Fibroblast of the conjunctiva (primary cell): ENCODE results near the gene ALG14.
"Not testable (repeated sequence)": the region's sequence is repeated elsewhere in the genome, so short reads cannot be mapped to it uniquely, and the experiment has no call there.

Source experiments
- DNase-seq: peaks from one replicate; pipeline ENCODE4 v3.0.0-alpha.2; 2010; ENCODE audit warnings: low read depth

ALG14 gene

DNA sequence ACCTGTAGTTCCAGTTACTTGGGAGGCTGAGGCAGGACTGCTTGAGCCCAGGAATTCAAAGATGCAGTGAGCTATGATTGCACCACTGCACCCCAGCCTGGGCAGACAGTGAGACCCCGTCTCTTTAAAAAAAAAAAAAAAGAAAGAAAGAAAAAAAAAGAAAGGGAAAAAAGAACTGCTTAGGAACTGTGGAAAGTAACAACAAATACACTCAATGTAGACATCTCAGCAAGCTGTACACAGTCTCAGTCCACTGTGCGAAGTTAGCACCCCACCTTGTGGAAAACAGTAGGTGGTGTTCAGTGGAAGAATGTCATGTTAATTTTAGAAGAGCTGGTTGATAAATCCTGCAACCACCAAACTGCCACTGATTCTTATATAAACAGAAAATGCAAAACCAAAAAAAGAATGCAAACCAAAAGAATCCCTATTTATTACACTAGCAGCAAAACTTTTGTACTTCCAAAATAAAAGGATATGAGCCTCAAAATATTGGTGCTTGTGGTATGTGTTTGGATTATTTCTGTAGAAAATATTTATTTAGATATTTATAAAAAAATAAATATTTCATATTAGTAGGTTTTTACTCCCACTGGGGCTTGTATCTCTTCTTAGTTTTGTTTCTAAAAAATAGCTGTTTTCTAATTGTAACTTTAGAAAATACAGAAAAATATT, 31.1 kb downstream of the ALG14 start:
- DNase-seq: peak; percentile 89

DNA sequence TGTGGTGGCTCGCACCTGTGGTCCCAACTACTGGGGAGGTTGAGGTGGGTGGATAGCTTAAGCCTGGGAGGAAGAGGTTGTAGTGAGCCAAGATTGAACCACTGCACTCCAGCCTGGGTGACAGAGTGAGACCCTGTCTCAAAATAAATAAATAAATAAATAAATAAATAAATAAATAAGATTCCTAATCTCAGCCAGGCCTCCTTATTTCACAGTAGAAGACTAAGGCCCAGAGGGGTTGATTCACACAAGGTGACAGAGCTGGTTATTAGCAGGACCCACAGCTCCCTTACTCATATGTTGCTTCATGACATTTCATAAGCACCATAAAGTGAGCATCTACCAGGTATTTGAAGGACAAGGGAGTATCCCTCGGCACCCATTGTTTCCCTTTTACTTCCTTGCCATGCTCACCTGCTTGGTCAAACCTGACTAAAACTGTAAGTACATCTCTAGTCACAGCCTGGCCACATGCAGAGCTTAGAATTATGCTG, 32.7 kb downstream of the ALG14 start:
- no peak for DNase-seq

GRCh38 chr1:95039360-95040031, 33.3 kb downstream of the ALG14 start:
- no peak for DNase-seq

DNA sequence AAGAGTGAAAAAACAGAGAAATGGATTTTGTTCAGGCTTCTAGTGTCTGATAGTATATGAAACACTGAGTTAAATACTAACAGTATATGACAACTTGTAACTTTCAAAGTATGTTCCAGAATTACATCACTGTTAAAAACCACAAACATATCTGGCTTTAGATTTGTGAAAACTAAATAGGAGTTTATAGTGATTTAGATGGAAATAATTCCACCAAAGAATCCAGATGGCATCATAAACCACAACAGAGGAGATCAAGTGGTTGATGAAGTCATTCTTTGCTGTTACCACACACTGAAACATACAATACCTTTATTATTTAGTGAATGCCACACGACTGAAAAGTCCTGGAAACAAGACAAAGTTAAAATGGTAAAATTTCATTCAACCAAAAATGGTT, 37.2 kb downstream of the ALG14 start:
- DNase-seq: peak; percentile 69

GRCh38 chr1:95034506-95034905, 38.2 kb downstream of the ALG14 start:
- DNase-seq: no peak

- DNase-seq: no peak
Observed at GRCh38 chr1:95033843-95034242, 38.9 kb downstream of the ALG14 start.

- no peak for DNase-seq
Observed at GRCh38 chr1:95029532-95029931, 43.2 kb downstream of the ALG14 start.

DNA sequence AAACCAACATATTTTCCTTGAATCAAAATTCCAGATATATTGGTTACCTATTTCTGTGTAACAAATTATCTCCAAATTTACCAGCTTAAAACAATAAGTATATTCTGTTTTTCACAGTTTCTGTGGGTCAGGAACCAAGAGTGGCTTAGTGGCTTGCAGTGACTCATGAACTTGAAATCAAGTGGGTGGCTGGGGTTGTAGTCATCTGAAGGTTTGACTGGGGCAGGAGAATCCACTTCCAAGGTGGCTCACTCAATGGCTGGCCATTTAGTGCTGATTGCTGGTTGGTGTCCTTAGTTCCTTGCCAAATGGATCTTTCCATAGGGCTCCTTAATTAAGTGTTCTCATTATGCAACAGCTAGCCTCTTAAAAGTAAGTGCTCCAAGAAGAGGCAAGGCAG, 43.8 kb downstream of the ALG14 start:
- no peak for DNase-seq

- DNase-seq: no peak
Observed at GRCh38 chr1:95027046-95027445, 45.7 kb downstream of the ALG14 start.

- DNase-seq: peak; percentile 80
Observed at GRCh38 chr1:95023399-95024043, 49.2 kb downstream of the ALG14 start.

DNA sequence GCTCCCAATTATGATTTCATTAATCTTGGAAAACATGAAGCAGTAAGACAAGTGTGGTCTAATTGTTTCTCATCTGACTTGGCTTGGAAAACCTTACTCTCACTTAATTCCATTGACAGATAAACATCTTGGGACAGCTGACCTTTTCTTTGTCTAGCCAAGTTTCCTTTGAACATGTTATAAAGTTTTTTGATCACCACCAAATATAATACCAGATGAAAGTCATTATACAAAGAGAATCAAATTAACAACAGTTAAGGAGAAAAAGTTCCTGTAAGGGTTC, 50.2 kb downstream of the ALG14 start:
- no peak for DNase-seq

- DNase-seq: no peak
Observed at GRCh38 chr1:95021805-95022643, 50.7 kb downstream of the ALG14 start.

- DNase-seq: no peak
Observed at GRCh38 chr1:95021119-95021518, 51.6 kb downstream of the ALG14 start.

DNA sequence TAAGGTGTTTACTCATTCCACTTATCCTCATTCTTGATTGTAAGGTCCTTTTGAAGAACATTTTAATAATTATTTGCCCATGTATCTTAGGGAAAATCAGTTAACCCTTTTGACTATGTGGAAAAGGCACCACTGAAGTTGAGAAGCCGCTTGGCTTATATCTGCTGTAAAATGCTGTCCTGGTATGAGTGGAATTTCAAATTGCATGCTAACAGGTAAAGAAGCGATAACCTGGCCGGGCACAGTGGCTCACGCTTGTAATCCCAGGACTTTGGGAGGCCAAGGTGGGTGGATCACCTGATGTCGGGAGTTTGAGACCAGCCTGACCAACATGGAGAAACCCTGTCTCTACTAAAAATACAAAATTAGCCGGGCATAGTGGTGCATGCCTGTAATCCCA, 53.3 kb downstream of the ALG14 start:
- DNase-seq: not testable (repeated sequence)

- DNase-seq: no peak
Observed at GRCh38 chr1:95018602-95019369, 54.0 kb downstream of the ALG14 start.

DNA sequence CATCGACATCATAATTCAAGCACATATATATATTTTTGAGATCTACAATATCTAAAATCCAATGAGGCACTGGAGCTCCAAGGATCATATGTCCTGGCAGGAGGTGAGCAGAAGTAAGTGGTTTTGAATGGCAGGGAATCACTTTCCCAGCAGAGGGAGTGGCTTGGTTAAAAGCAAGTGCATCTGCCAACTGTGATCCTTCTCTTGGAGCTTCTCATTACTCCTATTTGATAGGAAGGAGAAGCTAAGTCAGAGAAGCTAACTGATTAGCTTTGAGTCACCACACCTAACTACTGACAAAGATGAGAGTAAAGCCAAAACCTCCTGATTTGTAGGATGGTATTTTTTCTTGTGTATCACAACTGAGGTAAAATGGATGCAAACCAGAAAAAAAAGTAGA, 55.0 kb downstream of the ALG14 start:
- DNase-seq: no peak

GRCh38 chr1:95015076-95015475, 57.7 kb downstream of the ALG14 start:
- DNase-seq: no peak

DNA sequence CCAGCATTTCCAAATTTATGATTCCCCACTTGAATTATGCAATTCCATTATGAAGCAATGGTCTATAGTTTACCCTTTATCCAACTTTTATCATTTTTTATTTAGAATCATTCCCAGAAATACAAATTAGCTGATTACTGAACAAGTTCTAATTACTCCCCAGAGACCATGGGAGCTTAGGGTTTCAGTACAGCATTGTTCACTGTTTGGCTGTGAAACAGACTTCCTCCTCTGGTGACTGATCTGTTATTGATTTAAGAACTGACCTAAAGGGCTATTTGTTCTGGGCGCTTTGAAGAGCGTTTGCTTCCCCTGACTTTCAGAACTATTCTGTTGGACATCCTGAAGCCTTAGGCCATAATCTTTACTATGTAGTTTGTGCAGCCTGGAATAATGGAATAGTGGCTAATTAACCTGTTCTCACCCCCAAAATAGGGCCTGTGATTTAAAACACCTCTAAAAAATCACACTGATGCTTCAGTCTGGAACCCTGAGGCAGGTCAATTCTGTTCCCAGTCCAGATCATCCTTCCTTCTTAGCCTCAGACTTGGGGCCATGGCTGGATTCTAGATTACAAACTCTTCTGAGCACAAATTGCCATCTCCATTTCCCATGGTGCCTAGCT, 58.7 kb downstream of the ALG14 start:
- no peak for DNase-seq

GRCh38 chr1:95012389-95012788, 60.4 kb downstream of the ALG14 start:
- DNase-seq: peak; percentile 65

DNA sequence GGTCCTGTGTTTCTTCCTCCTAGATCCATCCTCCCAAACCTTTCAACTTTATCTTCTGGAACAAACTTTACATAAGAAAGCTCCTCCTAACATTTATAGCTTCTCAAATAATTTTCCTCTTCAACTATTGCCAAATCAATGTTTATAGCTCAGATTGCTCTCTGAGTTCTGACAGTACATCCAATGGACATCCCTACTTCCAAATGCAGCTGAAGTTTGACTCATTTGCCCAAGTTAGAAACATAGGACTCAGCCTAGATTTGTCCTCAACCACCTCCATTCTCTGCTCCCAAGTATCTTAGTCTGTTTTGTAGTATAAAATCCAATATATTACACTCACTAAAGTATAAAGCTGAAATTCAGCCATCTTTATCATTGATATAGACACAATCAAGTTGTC, 62.6 kb downstream of the ALG14 start:
- no peak for DNase-seq

DNA sequence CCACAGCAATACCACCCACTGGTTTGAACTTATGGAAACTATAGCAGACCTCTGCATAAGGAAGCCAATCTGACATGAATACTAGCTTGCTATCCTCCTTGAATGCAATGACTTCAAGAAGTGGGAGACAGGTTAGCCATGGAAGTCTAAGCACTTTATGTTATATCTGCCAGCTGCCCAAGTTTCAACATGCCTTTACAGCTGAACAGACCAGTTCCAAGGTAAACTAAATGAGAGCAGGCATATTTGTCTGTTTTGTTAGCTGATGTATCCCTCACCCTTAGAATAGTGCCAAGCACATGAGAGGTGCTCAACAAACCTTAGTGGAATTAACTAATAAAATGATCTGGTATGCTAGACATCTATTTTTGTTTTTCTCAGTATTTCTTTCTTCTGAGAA, 65.1 kb downstream of the ALG14 start:
- DNase-seq: no peak
